Measurements from ENCODE around the gene ALDH4A1.

GRCh38 chr1:18951818-18952391 is 49.5 kb upstream of the ALDH4A1 start:
- TF ChIP-seq CTCF (IDR thresholded peaks at IDR 0.05) (no peak), EZH2phosphoT487 (IDR thresholded peaks at IDR 0.05) (no peak)
